HG03025 (cell line): ENCODE data around the gene ABLIM2.

ENCODE experiments used
- ATAC-seq: cut with Tn5 transposase; IDR thresholded peaks from one replicate; pipeline ENCODE4 v1.9.1; 2021; ENCODE audit warnings: mild to moderate bottlenecking, moderate library complexity; ENCODE audit not compliant: unreplicated experiment, low FRiP score

The ABLIM2 gene

DNA sequence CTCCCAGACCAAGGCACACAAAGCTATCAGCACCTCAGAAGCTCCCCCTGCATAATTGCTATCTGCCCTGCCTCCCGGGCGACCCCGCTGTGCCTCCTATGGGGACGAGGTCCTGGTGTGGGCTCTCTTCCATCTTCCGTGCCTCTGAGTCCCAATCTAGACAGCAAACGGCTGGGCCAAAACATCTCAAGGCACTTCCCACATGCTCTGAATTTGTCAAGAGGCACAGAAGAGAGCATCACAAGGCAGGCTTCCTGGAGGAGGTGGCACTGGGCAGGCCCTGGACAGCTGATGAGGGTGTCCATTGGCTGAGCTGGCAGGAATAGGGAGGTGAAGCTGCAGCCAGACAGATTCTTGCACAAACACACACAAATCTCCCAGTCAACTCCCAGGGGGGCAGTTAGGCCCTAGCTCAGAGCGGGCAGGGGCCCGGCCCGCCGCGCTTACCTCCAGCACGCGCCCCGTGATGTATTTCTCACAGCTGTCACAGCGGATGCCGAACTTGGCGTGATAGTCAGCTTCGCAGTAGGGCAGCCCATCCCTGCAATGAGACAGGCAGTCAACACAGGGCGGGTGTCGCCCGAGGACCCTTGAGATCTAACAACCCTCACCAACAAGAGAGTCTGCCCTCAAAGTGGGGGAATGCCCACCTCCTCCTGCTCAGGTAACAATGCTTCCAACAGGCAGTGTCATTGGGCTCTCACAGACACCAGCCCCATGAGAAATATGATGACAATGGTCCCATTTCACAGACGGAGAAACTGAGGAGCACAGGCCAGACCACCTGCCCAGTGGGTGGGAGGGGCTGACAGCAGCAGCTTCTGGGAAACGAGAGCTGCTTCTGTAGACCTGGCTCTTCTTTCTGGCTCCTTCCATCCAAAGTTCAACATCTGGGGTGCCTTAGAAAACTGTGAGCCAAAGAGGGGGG lies 81.2 kb downstream of the ABLIM2 start:
- ATAC-seq = no peak

DNA sequence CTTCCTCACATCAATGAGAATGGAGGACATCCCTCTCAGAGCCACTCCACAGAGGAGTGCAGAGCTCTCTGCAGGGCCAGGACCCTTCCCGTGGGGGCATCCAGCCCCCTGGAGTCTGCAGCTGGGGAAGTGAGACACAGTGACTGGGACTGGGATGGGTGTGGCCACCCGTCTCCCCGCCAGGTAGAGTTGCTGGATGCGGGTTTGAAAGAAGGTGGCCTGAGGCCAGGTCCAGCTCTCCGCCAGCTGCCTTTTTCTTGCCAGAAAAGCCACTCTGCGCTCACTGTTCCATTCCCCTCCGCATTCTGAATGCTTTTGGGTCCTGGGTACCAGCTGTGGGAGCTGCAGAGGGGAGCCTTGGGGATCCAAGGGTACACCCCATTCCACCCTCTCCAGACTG lies 82.6 kb downstream of the ABLIM2 start:
- no peak for ATAC-seq

DNA sequence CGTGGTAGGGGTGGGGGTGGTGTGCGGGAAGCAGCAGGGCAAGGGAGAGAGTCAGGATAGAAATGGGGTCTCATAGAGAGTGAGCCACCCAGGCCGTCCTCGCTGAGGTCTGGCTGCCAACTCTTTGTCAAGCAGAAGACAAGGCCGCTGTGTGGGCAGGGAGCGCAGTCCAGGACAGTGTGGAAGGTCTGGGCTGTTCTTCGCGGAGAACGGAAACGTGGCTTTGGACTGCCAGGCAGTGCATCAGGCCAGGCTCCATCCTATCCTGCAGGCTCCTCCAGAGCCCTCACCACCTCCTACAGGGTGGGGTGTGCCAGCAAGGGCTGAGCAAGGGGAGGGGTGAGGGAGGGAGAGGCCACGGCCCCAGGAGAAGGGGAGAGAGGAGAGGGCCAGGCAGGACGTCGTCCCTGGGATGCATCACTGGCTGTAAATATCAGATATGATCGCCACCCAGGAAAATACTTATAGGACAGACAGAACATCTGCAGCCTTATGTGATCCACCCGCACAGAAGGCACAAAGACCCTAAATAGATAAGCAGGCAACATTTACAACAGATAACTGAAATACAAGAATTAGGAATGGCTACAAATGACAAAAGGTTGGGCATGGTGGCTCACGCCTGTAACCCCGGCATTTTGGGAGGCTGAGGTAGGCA lies 85.3 kb downstream of the ABLIM2 start:
- no peak for ATAC-seq

DNA sequence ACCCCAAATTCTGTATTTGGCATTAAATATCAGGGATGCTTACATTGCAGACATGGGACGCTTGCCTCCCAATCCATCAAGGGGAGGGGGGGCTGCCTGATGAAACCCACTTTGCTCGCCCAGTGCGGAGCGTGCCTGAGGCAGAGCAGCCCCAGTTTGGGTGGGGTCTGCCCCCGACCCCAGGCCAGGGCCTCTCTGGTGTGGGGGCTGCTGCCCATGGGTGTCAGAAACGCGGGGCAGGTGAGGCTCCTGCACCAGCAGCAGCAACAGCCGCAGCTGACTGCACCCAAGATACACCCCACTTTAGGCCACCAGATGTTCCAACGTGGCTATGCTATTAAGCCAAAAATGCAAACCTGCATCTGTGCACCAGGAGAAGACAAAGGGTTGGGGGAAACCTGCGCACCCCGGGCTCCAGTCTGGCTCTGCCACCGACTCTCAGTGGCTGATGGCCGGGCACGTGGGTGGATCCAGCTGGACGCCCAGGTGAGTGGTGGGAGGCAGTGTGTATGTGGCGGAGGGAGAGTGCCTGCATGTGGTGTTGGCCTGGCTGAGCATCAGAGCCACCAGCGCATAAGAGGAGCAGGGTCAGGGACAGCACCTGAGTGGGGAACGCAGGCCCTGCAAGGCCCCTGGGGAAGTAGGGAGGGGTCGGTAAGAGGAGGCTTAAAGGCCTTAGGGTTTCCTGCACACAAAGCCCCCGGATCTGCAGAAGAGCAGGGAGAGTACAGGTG lies 86.2 kb downstream of the ABLIM2 start:
- no peak for ATAC-seq

DNA sequence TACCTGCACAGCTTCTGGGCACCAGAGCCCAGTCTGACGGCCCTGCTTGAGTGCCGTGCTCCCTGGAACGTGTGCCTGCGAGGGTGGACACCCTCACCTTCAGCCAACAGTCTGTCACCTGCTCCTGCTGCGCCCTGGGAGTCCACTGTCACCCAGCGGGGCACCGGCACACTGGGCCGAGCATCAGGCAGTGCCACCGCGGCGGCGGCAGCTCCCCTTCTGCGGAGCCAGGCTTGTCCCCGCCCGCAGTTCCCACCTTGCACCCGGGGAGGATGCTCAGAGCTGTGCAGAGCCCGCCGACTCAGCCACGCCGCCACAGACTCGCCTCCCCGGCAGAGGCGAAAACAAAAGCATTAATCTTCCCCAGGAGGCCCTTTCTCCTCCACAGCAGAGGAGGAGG lies 86.8 kb downstream of the ABLIM2 start:
- no peak for ATAC-seq

DNA sequence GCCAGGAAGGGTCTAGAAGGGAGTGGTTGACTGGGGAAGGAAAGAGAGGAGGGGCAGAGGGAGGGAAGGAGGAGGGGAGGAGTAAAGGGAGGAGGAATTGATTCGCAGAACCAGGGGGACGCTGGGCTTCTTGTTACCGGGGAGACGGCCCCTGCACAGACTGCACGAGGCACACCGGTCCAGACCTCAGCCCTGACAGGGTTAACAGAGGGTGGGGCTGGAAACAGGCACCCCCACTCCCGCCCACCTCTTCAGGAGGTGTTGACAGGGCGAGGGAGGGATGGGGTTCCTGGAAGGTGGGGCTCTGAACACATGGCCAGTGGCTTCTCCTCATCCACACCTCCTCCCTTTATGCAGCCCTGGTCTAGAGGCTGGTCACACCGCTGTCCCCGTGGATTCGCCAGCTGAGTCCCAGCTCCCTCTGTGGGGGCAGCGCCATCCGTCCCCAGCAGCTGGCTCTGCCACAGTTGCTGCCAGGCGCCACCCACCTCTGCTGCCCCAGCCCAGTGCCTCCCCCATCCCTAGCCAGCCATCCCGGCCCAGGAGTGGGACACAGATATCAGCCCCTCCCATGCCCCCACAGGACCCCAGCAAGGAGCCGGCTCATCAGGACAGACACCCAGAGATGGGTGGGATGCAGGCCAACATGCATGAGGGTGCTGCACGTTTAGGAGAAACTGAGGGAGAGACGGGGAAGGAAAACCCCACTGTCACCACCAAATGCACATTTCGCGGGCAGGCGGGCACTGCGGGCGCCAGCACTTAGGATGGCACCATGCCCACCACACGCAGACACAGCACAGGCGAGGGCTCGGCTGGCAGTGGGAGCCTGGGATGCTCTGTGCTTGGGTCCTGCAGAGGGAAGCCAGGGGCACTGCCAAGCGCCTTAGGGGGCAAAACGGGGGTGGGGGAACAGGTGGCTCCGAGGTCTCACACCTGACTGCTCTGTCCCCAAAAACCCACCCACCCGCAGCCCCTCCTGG lies 87.6 kb downstream of the ABLIM2 start:
- no peak for ATAC-seq

DNA sequence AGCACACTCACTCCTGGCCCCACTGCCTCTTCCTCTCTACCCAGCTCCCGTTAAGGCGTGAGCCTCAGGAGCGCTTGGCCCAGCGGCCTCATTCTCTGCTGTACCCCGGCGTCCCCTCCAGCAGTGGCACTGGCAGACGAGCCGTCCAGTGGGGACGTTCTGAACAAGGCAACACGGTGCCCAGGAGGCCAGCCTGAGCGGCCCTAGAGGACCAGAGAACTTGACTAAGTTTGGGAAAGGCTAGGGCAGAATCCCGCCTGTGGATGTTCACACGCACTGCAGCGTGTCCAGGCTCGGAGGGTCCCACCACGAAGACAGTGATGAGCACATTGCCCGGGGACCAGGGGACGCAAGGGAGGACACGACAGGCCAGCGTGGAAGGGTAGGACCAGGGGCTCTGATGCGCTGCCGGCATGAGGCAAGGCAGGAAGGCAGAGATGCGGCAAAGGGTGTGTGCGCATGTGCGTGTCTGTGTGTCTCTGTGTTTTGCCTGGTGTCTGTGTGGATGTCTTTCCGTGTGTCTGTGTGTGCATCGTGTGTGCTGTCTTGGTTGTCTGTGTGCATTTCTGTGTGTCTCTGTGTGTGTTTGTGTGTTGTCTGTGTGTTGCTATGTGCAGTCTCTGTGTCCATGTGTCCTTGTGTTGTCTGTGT lies 89.4 kb downstream of the ABLIM2 start:
- ATAC-seq = no peak

DNA sequence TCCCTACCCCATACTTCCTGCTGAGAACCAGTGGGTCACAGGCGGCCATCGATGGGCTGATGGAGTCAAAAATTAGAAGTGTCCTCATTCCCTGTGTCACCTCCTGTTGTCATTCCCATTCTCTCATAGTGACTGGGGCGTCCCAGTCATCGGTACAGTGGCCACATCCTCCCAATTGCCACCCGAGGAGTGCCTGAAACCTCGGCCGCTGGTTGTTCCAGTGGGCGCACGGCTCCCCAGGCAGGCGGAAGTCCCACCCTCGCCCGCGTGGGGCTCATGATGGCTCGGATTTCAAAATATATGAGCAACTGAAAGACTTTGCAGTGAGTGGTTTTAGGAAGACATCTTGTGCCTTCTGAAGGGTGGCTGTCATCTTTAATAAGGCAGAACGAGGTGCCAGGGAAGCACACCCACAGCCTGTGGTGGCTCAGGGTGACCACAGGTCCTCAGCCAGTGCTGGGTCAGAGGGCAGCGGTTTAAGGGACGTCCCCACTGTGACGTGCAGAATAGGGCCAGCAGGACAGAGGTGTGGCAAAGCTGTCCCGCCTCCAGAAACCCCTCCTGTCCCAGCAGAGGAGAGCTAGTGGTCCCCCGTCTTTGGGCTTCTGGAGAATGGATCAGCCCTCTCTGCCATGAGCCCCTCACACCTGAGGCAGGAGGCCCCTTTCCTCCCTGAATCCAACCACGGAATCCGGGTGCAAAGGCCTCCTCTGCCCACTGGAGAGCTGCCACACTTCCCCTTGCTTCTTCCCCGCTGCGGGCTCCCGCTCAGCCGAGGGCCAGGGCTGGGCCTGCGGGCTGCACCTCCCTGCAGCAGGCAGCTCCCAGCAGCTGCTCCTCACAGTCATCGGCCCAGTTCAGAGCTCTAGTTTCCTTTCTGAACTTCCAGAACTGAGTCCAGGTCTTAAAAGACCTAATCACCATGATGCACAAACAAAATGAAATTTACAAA lies 90.4 kb downstream of the ABLIM2 start:
- ATAC-seq = no peak

DNA sequence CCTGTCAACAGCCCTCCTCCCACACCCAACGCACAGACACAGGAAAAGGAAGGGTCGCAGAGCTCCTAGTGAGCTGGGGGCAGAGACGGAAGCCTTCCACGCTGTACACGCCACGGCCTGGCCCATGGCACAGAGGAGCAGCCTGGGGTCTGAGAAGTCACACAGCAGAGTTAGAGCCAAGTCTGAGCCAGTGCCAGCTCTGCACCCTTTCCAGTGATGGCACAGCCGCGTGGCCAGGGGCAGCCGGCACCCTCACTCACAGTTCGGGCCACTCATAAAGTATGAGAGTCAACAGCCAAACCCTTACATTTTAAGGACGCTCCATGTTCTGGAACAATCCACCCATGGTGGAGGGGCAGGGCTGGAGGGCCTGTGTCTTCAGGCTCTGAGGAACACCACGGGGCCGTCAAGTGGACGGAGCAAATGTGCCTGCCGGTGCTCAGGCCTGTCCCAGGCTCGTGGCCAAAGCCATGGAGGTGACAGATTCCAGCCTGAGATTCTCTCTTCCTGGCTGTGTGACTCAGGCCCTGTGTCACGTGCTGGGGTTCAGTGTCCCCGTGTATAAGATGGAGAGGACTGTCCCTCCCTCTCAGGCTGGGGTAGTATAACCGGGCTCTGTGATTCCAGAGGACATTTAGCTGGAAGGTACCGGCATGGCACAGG lies 91.2 kb downstream of the ABLIM2 start:
- no peak for ATAC-seq

DNA sequence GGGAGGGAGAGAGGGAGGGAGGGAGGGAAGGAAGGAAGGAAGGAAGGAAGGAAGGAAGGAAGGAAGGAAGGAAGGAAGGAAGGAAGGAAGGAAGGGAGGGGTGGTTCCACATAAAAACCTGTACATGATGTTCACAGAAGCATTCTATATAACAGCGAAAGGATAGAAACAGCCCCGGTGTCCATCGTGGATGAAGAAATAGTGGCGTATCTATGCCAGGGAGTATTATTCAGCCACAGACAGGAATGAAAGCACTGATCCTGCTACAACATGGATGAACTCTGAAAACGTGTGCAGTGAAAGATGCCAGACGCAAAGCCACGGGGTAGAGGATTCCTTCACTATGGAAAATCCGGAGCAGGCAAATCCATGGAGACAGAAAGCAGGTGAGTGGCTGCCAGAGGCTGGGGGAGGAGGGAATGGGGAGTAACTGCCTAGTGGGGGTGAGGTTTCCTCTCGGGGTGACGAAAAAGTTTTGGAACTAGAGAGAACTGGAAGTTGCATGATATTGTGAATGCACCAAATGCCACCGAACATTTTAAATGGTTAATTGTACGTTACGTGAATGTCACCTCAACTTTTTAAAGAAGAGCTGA lies 92.2 kb downstream of the ABLIM2 start:
- ATAC-seq = no peak

DNA sequence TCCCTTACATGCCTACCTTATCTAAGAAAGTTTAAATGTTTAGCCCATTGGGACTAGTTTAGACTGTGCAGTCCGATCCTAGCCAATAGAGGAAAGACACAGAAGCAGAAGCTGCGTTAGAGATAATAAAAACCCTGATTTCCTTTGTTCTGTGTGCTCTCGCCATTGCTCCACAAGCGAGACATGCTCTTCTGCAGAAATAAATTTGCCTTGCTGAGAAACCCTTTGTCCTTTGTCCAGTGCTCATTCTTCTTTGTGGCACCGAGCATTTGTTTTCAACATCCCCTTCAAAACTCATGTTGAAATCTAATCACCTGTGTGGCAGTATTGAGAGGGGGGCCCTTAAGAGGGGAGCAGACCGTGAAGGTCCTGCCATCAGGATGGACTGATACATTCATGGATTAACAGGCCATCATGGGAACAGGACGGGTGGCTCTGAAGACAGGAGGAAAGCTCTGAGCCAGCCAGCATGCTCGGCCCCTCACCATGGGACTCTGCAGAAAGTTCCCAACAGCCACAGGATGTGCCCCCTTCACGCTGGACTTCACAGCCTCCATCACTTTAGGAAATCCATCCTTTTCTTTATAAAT lies 94.5 kb downstream of the ABLIM2 start:
- no peak for ATAC-seq

DNA sequence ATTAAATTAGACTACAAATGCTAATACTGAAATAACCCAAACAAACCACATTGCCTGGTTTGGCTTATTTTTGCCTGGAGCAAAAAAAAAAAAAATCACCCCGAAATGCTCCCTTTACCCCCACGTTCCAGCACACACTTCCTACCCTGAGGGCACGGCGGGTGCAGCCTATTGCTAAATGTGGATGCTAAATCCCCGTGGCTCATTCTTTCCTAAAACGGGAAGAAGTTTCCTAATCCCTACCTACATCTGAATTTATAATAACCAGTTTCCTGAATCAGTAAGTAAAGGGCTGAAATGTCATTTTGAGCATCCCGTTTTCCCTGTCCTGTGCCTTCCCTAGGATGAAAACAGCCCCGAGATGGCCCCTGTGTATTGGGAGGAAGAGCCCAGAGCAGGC lies 97.0 kb downstream of the ABLIM2 start:
- no peak for ATAC-seq

DNA sequence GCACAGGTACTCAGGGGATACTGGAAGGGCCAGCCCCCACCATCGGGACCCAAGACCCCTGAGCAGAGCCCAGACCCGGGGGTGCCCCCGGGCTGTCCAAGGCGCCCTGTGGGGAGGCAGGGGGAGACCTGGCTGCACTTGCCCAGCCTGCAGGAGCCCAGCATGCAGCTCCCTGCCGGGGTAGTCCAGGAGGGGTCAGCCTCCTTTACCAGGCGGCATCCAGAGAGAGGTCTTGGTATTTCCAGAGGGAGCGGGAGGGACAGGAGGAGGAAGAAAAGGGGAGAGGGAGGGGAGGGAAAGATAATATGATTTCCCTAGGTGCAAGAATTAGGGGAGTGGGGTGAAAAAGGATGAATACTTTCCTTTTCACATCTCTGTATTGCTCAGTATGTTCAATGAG lies 97.5 kb downstream of the ABLIM2 start:
- ATAC-seq = no peak

DNA sequence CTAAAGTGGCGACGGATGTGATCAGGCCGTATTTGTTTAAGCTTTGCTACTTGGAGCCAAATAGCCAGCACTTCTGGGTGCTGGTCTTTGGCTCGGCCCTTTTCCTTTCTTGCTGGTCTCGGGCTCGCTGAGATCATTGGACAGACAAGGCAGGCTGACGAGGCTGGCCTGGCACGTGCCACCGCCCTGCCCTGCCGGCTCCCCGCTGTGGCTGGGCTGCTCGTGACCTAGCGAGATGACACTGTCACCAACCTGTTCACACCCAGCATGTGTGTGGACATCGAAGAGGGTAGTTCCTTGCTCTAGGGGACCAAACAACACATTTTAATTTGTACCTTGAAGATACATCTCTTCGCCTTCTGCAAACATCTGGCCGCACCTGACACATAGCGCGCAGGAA lies 98.0 kb downstream of the ABLIM2 start:
- no peak for ATAC-seq

DNA sequence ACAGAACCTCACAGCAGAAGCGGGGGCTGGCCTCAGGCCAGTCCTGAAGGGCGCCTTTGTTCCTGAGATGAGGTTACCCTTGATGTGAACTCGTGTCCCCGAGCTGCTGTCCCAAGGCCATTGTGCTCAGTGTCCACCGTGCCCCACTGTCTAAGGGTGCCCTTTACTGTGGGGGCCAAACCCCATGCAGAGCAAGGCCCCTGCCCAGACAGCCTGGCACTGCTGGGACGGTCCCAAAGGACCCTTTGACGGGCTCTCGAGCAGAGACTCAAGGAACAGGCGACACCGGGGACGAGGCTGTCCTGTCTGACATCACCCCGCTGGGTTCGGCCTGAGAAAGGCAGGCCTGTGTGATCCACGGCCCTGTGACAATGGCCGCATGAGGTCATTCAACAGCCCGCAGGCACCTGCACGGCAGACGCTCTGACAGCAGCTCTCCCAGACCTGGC lies 100.6 kb downstream of the ABLIM2 start:
- no peak for ATAC-seq

DNA sequence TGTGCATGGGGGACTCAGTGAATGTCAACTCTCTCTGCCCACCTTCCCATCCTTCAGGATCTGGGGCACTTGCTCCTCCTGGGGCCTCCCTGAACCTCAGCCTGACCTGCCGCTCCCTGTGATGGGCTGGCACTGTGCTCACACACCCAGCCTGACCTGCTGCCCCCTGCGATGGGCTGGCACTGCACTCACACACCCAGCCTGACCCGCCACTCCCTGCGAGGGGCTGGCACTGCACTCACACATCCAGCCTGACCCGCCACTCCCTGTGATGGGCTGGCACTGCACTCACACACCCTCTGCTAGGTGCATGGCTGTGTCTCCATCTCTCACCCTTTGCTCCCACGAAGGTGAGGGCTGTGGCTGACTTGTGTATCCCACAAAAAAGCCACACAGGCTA lies 103.4 kb downstream of the ABLIM2 start:
- no peak for ATAC-seq
